Duodenal mucosa (tissue), 2 donors: ENCODE data around the gene CYB5R3.

ENCODE experiments used
- H3K27ac ChIP-seq: one replicate; pipeline ENCODE4 v1.7.0; 2013; ENCODE audit warnings: low read depth, low read length
- H3K27me3 ChIP-seq, 2 donors: one replicate each; pipeline ENCODE4 v1.7.0; 2013; ENCODE audit warnings: low read length in 2 of 2, control low read depth in 1 of 2; ENCODE audit not compliant: insufficient read depth in 2 of 2, control insufficient read depth in 1 of 2
- H3K36me3 ChIP-seq, 2 donors: one replicate each; pipeline ENCODE4 v1.7.0; 2013; ENCODE audit warnings: low read length in 2 of 2, control low read depth in 1 of 2; ENCODE audit not compliant: insufficient read depth in 2 of 2, control insufficient read depth in 1 of 2
- H3K4me1 ChIP-seq, 2 donors: one replicate each; pipeline ENCODE4 v1.7.0; 2013; ENCODE audit warnings: low read length in 2 of 2, control low read depth in 1 of 2; ENCODE audit not compliant: insufficient read depth in 2 of 2, control insufficient read depth in 1 of 2
- H3K4me3 ChIP-seq, 2 donors: one replicate each; pipeline ENCODE4 v1.7.0; 2013; ENCODE audit warnings: low read length in 2 of 2, low read depth in 1 of 2
- H3K9ac ChIP-seq, 2 donors: one replicate each; pipeline ENCODE4 v1.7.0; 2013; ENCODE audit warnings: low read length in 2 of 2, low read depth in 1 of 2
- H3K9me3 ChIP-seq, 2 donors: one replicate each; pipeline ENCODE4 v1.7.0; 2013; ENCODE audit warnings: low read length in 2 of 2, control low read depth in 1 of 2; ENCODE audit not compliant: control insufficient read depth in 1 of 2

Gene CYB5R3

GRCh38 chr22:42604403-42604802 is 44.8 kb downstream of the CYB5R3 start:
- no peaks in the 10 kb centered on the region for H3K9me3 ChIP-seq
- H3K4me3 ChIP-seq: no peak overlapping the region
- H3K36me3 ChIP-seq: peaks cover 12 to 61% of the 10 kb centered on the region in 2 donors
- H3K27me3 ChIP-seq: no peaks in the 10 kb centered on the region
- H3K4me1 ChIP-seq: peaks cover 27 to 39% of the 10 kb centered on the region in 2 donors
- H3K27ac ChIP-seq: no peak overlapping the region
- H3K9ac ChIP-seq: no peak overlapping the region

- Histone ChIP-seq H3K9ac (no peak overlapping the region), H3K9me3 (no peaks in the 10 kb centered on the region), H3K27ac (no peak overlapping the region), H3K4me1 (peaks cover 17 to 30% of the 10 kb centered on the region in 2 donors), H3K27me3 (no peaks in the 10 kb centered on the region), H3K36me3 (peaks cover 15 to 61% of the 10 kb centered on the region in 2 donors), H3K4me3 (no peak overlapping the region)
Measured at GRCh38 chr22:42603427-42603826, 45.8 kb downstream of the CYB5R3 start.

- Histone ChIP-seq H3K27me3 (no peaks in the 10 kb centered on the region), H3K9ac (no peak overlapping the region), H3K4me3 (no peak overlapping the region), H3K36me3 (peaks cover 15 to 62% of the 10 kb centered on the region in 2 donors), H3K4me1 (peaks cover 17 to 30% of the 10 kb centered on the region in 2 donors), H3K27ac (no peak overlapping the region), H3K9me3 (no peaks in the 10 kb centered on the region)
Measured at GRCh38 chr22:42602470-42602869, 46.7 kb downstream of the CYB5R3 start.

- no peak overlapping the region for H3K27ac ChIP-seq
- H3K9me3 ChIP-seq: no peaks in the 10 kb centered on the region
- H3K9ac ChIP-seq: no peak overlapping the region
- no peaks in the 10 kb centered on the region for H3K27me3 ChIP-seq
- peaks cover 20 to 67% of the 10 kb centered on the region in 2 donors for H3K36me3 ChIP-seq
- no peak overlapping the region for H3K4me3 ChIP-seq
- H3K4me1 ChIP-seq: peaks cover 17 to 30% of the 10 kb centered on the region in 2 donors
Measured at GRCh38 chr22:42601879-42602465, 47.2 kb downstream of the CYB5R3 start.

GRCh38 chr22:42596863-42597530 is 52.2 kb downstream of the CYB5R3 start:
- Histone ChIP-seq H3K27ac (no peak overlapping the region), H3K27me3 (no peaks in the 10 kb centered on the region), H3K9ac (no peak overlapping the region), H3K4me3 (no peak overlapping the region), H3K9me3 (no peaks in the 10 kb centered on the region), H3K36me3 (peaks cover 43 to 79% of the 10 kb centered on the region in 2 donors), H3K4me1 (peaks cover 4% of the 10 kb centered on the region in 2 donors)

GRCh38 chr22:42596336-42596735 is 52.9 kb downstream of the CYB5R3 start:
- Histone ChIP-seq H3K27ac (no peak overlapping the region), H3K27me3 (no peaks in the 10 kb centered on the region), H3K4me1 (no peaks in the 10 kb centered on the region), H3K9ac (no peak overlapping the region), H3K36me3 (peaks cover 45 to 82% of the 10 kb centered on the region in 2 donors), H3K9me3 (no peaks in the 10 kb centered on the region), H3K4me3 (no peak overlapping the region)

DNA sequence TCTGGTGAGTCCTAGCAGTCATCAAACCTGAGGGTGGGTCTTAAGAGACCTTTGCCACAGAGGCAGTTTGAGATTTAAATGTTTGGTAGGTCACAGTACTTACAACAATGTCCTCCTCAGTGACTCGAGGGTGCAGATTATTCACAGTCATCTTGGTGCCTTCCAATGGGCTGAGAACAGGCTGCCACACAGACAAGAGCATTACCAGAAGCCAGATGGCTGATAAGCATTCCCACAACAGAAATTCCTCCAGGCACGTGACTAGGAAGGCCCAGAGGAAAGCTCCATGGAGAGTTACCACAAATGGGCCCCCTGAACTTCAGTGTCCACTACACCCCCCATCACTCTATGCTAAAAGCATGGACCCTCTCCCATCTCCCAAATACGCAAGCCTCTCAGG is 53.8 kb downstream of the CYB5R3 start:
- H3K27me3 ChIP-seq: no peaks in the 10 kb centered on the region
- no peak overlapping the region for H3K4me3 ChIP-seq
- H3K9ac ChIP-seq: no peak overlapping the region
- no peak overlapping the region for H3K27ac ChIP-seq
- no peaks in the 10 kb centered on the region for H3K4me1 ChIP-seq
- peaks cover 48 to 83% of the 10 kb centered on the region in 2 donors for H3K36me3 ChIP-seq
- no peaks in the 10 kb centered on the region for H3K9me3 ChIP-seq

DNA sequence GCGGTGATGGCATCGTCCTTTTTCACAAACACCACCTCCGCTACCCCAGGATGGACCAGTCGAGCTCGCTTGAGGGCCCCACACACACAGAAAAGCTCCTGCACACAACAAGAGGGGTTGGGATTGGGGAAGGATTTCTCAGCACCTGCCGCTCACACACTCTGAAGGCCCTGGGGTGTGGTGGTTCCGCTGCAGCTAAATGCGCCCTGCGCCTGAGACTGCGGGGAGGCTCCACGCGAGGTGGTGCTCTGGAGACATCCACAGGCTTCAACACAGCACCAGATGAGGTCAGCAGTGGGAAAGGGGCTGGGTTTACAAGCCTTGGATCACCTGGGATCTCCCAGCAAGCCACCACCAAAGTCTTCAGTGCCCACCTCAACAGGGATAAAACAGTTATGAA is 57.2 kb downstream of the CYB5R3 start:
- H3K27ac ChIP-seq: no peak overlapping the region
- no peaks in the 10 kb centered on the region for H3K4me1 ChIP-seq
- H3K9ac ChIP-seq: no peak overlapping the region
- H3K4me3 ChIP-seq: no peak overlapping the region
- H3K27me3 ChIP-seq: no peaks in the 10 kb centered on the region
- H3K36me3 ChIP-seq: peaks cover 41 to 88% of the 10 kb centered on the region in 2 donors
- H3K9me3 ChIP-seq: no peaks in the 10 kb centered on the region

GRCh38 chr22:42587588-42588175 is 61.5 kb downstream of the CYB5R3 start:
- Histone ChIP-seq H3K9me3 (no peaks in the 10 kb centered on the region), H3K27me3 (no peaks in the 10 kb centered on the region), H3K9ac (no peak overlapping the region), H3K4me3 (no peak overlapping the region), H3K27ac (no peak overlapping the region), H3K36me3 (peaks cover 29 to 85% of the 10 kb centered on the region in 2 donors), H3K4me1 (no peaks in the 10 kb centered on the region)

GRCh38 chr22:42586381-42586780 is 62.8 kb downstream of the CYB5R3 start:
- Histone ChIP-seq H3K36me3 (peaks cover 23 to 72% of the 10 kb centered on the region in 2 donors), H3K9me3 (no peaks in the 10 kb centered on the region), H3K4me1 (peaks cover 4 to 6% of the 10 kb centered on the region in 2 donors), H3K27ac (no peak overlapping the region), H3K9ac (no peak overlapping the region), H3K27me3 (no peaks in the 10 kb centered on the region), H3K4me3 (no peak overlapping the region)
